SK-N-MC (cell line): Measurements from ENCODE around the gene AIFM1.
A peak's percentile ranks its signal among the peaks of the same experiment; 100 is the strongest.

Experiments used
- DNase-seq: peaks from one replicate; pipeline ENCODE4 v3.0.0-alpha.2; 2011; ENCODE audit warnings: low read depth, low spot score
- H3K27ac ChIP-seq: fragments of 200-600 bp; sonication (generic); 2 replicates; pipeline ENCODE4 v1.5.1; 2016; ENCODE audit warnings: mixed run types
- H3K36me3 ChIP-seq: fragments of 200-600 bp; sonication (generic); 2 replicates; pipeline ENCODE4 v1.6.1; 2017; ENCODE audit warnings: antibody characterized with exemption, low read length, mixed read lengths; ENCODE audit not compliant: insufficient read depth
- H3K4me3 ChIP-seq: fragments of 200-600 bp; sonication (generic); 2 replicates; pipeline ENCODE4 v1.5.1; 2016
- H3K9ac ChIP-seq: fragments of 200-600 bp; sonication (generic); 2 replicates; pipeline ENCODE4 v1.8.0; 2017; ENCODE audit warnings: mixed run types, mixed read lengths; ENCODE audit not compliant: insufficient read length
- H3K9me3 ChIP-seq: fragments of 200-600 bp; sonication (generic); 2 replicates; pipeline ENCODE4 v1.6.1; 2017; ENCODE audit warnings: low read depth, mild to moderate bottlenecking, antibody characterized with exemption, low read length, moderate library complexity, mixed read lengths
- EZH2 ChIP-seq: fragments of 200-600 bp; sonication (generic); IDR thresholded peaks from one replicate; pipeline ENCODE4 v1.6.1; 2017; ENCODE audit warnings: antibody characterized with exemption
- FOXP2 ChIP-seq: optimal IDR thresholded peaks from 2 replicates; pipeline ENCODE3; 2011; ENCODE audit warnings: mild to moderate bottlenecking, moderate library complexity; ENCODE audit not compliant: insufficient read depth; ENCODE audit errors: extremely low read length, control extremely low read depth
- POLR2AphosphoS5 ChIP-seq: IDR thresholded peaks from 2 replicates; pipeline ENCODE4 v1.6.1; 2012; ENCODE audit warnings: mild to moderate bottlenecking, low read depth, low read length, borderline replicate concordance

The AIFM1 gene

DNA sequence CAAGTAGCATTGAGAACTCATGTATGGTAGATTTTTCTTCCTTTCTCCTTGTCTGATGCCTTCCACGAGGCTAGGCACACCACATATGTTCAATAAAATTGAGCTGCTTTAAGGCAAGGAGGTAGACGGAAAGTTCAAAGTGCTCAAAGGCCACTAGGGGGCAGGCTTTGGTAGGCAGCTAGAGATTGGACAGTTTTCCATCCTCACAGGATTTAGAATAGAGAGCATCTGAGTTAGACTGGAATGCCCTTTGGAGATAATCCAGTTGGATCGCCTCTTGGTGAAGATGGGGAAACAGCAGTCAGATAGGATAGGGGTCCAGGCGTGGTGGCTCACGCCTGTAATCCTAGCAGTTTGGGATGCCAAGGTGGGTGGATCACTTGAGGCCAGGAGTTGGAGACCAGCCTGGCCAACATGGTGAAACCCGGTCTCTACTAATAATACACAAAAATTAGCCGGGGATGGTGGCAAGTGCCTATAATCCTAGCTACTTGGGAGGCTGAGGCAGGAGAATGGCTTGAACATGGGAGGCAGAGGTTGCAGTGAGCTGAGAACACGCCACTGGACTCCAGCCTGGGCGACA, 85.7 kb downstream of the AIFM1 start:
- H3K9me3 ChIP-seq, result no peaks in the 10 kb centered on the region
- H3K4me3 ChIP-seq, result no peak overlapping the region
- TF ChIP-seq EZH2, result no peak
- TF ChIP-seq POLR2AphosphoS5, result no peak
- no peak for TF ChIP-seq FOXP2
- H3K9ac ChIP-seq, result no peak overlapping the region
- H3K36me3 ChIP-seq, result no peaks in the 10 kb centered on the region; the same call in 1 of the 2 replicates
- H3K27ac ChIP-seq, result no peak overlapping the region
- peak; percentile 12 for DNase-seq
